ENCODE results near the gene LMTK2.
"Not testable (repeated sequence)": the region's sequence is repeated elsewhere in the genome, so short reads cannot be mapped to it uniquely, and the experiment has no call there.

Gene LMTK2

GRCh38 chr7:98217623-98218582 is 111.2 kb downstream of the LMTK2 start:
- DNase-seq (ENCODE audit: low read depth): no peak

DNA sequence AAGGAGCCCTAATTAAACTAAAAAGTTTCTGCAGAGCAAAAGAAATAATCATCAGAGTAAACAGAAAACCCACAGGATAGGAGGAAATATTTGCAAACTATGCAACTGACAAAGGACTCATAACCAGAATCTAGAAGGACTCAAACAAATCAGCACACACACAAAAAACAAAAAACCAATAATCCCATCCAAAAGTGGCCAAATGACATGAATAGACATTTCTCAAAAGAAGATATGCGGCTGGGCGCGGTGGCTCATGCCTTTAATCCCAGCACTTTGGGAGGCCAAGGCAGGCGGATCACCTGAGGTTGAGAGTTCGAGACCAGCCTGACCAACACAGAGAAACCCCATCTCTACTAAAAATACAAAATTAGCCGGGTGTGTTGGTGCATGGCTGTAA is 112.7 kb downstream of the LMTK2 start:
- DNase-seq (ENCODE audit: low read depth): not testable (repeated sequence)

GRCh38 chr7:98221611-98222532 is 115.2 kb downstream of the LMTK2 start:
- no peak for DNase-seq (ENCODE audit: low read depth)

- no peak for DNase-seq (ENCODE audit: low read depth)
These were observed 116.0 kb downstream of the LMTK2 start for GRCh38 chr7:98222533-98223195.

DNA sequence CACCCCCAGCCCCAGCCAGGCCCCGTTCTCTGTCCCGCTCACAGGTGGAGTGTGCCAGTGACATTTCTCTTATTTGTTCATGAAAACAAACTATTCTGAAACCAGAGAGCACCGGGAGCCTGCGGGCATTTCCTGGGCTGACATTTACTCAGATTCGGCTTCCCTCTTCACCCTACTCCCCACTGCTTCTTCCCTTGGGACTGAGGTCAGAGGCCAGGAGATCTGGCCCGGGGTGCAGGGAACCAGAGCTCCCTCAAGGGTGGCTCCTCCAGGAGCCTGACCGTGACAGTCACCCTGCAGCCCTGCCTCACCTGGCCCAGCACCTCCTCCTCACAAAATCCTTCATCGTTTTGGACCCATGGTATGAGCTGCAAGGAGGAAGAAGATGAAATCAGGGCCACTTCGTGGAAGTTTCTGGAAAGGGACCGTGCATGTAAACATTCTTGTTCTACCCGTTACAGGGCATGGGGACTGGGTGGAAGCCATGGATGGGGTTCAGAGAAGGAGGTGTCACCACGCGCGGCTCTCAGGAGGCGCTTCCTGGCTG is 116.8 kb downstream of the LMTK2 start:
- no peak for DNase-seq (ENCODE audit: low read depth)

DNA sequence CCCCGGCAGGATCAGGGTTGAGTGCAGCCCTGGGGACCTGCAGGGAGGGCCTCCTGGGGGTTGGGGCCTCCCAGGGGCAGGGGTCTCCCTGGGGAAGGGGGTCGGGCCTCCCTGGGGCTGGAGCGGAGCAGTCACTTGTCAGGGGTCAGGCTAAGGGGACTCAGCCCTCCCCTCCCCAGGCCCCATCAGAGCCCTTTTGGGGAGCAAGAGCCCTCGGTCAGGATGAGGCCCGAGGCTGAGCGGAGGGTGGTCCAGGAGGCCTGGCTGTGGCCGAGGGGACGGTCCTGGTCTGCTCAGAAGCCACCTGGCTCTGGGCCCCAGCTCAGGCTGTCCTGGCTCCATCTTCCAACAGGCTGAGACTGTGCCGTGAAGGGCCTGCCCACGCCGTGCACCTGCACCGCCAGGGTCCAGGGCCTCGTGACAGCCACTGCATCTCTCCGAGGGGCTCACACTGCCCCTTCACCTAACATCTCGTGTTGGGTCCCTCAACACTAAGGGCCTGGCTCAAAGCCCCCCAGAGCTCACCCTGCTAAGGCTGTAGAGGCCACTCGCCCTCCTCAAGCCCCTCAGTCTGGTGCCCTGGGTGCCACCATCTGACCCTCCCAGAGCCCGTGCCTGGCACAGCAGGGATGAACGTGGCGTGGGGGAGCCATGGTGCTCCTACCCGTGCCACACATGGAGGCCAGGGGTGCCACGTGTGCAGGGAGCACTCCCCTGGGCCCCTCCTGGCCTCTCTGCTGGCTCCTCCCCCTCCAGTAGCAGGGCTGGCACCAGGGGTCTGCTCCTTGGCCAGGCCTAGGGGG is 117.4 kb downstream of the LMTK2 start:
- no peak for DNase-seq (ENCODE audit: low read depth)

DNA sequence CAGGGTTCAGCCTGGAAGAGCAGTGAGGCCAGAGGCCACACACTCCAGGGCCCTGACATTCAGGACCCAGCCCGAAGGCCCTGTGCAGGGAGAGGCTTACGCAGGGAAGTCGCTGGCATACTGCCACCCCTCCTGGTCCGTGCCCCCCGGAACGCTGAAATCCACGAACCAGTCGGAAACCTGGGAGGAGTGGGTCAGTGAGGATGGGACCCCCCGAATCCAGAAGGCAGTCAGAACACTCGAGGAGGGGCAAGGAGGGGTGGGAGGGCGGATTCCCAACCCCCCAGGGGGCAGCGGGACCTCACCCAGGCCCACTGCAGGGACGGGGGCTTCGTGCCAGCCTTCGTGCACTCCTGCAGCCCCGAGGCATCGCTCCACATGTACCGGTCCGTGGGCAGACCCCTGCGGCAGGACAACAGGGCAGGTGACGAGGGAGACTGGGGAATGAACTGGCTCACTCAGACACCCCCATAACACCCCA is 118.1 kb downstream of the LMTK2 start:
- DNase-seq (ENCODE audit: low read depth): no peak

- DNase-seq (ENCODE audit: low read depth): no peak
These were observed 119.4 kb downstream of the LMTK2 start for GRCh38 chr7:98225913-98226614.

GRCh38 chr7:98227939-98228338 is 121.3 kb downstream of the LMTK2 start:
- DNase-seq (ENCODE audit: low read depth): no peak

- no peak for DNase-seq (ENCODE audit: low read depth)
These were observed 122.1 kb downstream of the LMTK2 start for GRCh38 chr7:98228801-98229200.

GRCh38 chr7:98229441-98229840 is 122.8 kb downstream of the LMTK2 start:
- no peak for DNase-seq (ENCODE audit: low read depth)

DNA sequence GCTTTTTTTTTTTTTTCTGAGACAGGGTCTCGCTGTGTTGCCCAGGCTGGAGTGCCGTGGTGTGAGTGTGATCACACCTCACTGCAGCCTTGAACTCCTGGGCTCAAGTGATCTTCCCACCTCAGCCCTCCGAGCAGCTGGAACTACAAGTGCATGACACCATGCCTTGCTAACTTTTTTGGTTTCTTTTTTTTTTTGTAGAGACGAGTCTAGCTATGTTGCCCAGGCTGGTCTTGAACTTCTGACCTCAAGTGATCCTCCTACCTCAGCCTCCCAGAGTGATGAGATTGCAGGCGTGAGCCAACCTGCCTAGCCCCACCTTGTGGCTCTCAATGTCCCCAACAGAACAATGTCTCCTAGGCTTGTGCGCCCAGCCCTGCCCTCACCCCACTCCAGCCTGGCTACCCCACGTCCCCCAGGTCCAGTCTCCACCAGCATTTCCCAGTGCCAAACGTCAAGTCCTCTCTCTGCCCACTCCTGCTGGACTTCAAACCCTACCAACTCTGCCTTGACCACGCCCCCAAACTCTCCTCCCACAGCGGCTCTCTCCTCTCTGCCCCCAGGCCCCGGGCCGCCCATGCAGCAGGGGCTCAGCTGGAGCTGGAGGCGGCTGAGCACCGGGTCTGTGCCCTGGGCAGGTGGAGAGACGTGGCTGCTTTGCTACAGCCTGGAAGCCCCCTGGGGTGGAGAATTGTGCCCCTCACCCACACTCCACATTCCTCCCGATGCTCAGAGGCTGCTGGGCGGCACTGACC is 123.5 kb downstream of the LMTK2 start:
- no peak for DNase-seq (ENCODE audit: low read depth)

GRCh38 chr7:98230746-98231471 is 124.2 kb downstream of the LMTK2 start:
- DNase-seq (ENCODE audit: low read depth): no peak

GRCh38 chr7:98231493-98232262 is 125.0 kb downstream of the LMTK2 start:
- no peak for DNase-seq (ENCODE audit: low read depth)

DNA sequence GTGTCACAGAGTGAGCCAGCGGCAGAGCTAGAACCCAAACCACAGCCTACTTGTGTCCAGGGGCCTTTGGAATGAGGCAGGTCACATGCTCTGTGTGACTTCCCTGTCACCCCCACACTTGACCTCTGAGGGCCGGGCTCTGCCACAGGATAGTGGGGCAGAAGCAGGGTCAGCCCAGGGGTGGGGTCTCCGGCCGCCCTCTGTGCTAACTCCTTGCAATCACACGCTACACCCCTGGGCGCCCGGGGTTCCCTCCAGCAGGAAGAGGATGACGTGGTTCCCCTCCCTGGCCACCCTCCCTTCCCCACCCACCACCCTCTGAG is 125.6 kb downstream of the LMTK2 start:
- DNase-seq (ENCODE audit: low read depth): no peak

DNA sequence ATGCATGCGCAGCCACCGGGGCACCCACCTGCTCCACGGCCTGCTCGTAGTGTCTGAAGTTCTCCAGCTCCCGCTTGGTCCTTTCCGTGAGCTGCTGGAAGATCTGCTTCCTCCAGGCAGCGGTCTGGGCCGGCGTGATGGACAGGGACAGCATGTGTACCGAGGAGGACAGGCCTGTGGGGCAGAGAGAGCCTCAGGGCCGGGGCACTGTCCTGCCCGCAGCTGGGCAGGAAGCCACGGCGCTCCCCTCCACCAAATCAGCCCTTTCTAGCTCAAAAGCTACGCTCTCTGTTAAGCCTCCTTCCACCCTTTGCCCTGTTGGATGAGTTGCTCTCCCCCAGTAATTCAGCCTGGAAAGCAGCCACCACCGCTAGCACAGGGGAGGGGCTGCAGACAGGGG is 126.1 kb downstream of the LMTK2 start:
- DNase-seq (ENCODE audit: low read depth): no peak

- DNase-seq (ENCODE audit: low read depth): no peak
These were observed 126.8 kb downstream of the LMTK2 start for GRCh38 chr7:98233219-98234070.
